Left lung (tissue), 10 donors: ENCODE measurements around the gene ROMO1. TPM values are rescaled to one million over a fixed set of nuclear protein-coding genes. Genes with fewer than 3 reads are reported as not detected.
A peak's percentile ranks its signal among the peaks of the same experiment; 100 is the strongest.

Experiments
- ATAC-seq: fragments of 200-7000 bp; cut with Tn5 transposase; one replicate; pipeline ENCODE4 v1.9.1; 2020; ENCODE audit warnings: moderate library complexity
- DNase-seq, 4 donors: peaks; one replicate each; pipeline ENCODE4 v3.0.0-alpha.2; 2013 to 2020
- H3K27ac ChIP-seq, 2 donors: fragments of 200-600 bp; sonication (generic) in 1 of 2; one replicate each; pipeline versions ENCODE4 v1.5.0 to v1.8.0; 2020 to 2021
- H3K27me3 ChIP-seq, 2 donors: fragments of 200-600 bp; sonication (generic) in 1 of 2; one replicate each; pipeline versions ENCODE4 v1.5.0 to v1.8.0; 2020 to 2021
- H3K36me3 ChIP-seq, 2 donors: fragments of 200-600 bp; sonication (generic) in 1 of 2; one replicate each; pipeline versions ENCODE4 v1.5.0 to v1.8.0; 2020 to 2021
- H3K4me1 ChIP-seq, 2 donors: fragments of 200-600 bp; one replicate each; pipeline ENCODE4 v1.8.0; 2021
- H3K4me3 ChIP-seq, 2 donors: fragments of 200-600 bp; sonication (generic) in 1 of 2; one replicate each; pipeline versions ENCODE4 v1.5.0 to v1.8.0; 2020 to 2021; ENCODE audit warnings: mild to moderate bottlenecking in 1 of 2
- H3K9me3 ChIP-seq, 2 donors: fragments of 200-600 bp; sonication (generic) in 1 of 2; one replicate each; pipeline versions ENCODE4 v1.5.0 to v1.8.0; 2020 to 2021
- intact Hi-C, 2 donors: fragments of 100-400 bp; cut with DNase I; formaldehyde crosslinking; loops; one replicate each; pipeline versions ENCODE4 v1.11.2 to v1.14.2; 2022
- polyA plus RNA-seq, 6 donors: library from polyadenylated mRNA; unstranded; fragments of 120-200 nt; gene quantifications; one replicate each; pipeline ENCODE4 v1.2.1, GENCODE V29; 2013; ENCODE audit not compliant: insufficient read length in 6 of 6
- total RNA-seq, 2 donors: library from RNA; stranded (reverse); fragmentation: NEBNext Ultra II Directional; extraction: Animal tissue kit (Norgen Biotek cat#: 25700); gene quantifications; one replicate each; pipeline ENCODE4 v1.2.1, GENCODE V29; 2021
- TF ChIP-seq, protein P1 (sequence below), 2 donors: fragments of 200-600 bp; sonication (generic) in 1 of 2; IDR thresholded peaks; one replicate each; pipeline versions ENCODE4 v1.5.0 to v1.8.0; 2021; ENCODE audit warnings: antibody characterized with exemption in 2 of 2
- donor health status: DM: no; HTN: yes; CAD: no.
- donor health status: DM: no; HTN: no; CAD: no.

Gene ROMO1
- total and polyA plus RNA-seq, 8 donors = 49.6 to 126 (median 76.3) TPM

DNA sequence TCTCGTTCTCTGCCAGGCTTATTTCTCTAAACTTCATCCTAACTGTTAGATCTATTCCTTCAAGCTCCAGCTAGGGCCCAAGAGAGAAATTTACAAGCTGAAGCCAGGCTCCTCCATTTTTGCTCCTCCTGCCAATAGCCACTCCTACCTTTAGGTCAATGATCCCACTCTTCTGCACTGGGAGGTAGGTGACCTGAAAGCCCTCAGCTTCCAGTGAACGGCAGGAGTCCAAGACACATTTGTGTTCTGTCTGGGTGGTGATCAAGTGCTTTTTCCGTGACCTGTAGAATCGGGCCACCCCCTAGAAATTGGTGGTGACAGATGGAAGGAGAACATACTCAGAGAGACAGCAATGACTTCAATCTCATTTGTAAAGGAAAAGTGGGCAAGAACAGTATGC lies 8.9 kb upstream of the ROMO1 start:
- H3K36me3 ChIP-seq = peaks cover 0 to 94% of the 10 kb centered on the region in 2 donors

DNA sequence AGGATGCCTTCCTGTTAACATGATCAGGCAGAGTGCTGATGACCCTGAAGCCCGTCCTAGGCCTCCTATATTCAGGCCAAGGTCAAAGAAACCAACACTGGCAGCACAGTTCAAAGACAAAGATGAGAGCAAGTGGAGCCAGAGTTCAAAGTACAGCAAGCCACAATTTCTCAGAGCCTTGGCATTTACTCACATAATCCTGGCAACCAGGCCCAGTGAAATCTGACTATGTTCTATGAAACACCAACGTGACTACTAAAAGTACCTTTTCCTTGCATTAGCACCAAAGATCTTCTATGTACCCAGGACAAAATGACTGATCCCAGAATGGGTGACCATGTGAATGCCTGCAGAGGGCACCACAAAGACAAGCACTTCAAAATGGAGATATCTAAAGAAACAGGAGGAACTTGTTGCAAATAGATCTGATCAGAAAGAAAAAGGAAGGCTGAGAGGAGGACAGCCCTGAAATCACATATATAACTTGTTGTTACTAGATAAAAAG lies 3.9 kb upstream of the ROMO1 start:
- H3K36me3 ChIP-seq = peaks cover 0 to 48% of the 10 kb centered on the region in 2 donors
- intact Hi-C loops = no loop called here
- ATAC-seq (no peak), DNase-seq (no peak)
- H3K9me3 ChIP-seq = no peaks in the 10 kb centered on the region
- no peaks in the 10 kb centered on the region for H3K27me3 ChIP-seq
- TF ChIP-seq, protein P1, sequence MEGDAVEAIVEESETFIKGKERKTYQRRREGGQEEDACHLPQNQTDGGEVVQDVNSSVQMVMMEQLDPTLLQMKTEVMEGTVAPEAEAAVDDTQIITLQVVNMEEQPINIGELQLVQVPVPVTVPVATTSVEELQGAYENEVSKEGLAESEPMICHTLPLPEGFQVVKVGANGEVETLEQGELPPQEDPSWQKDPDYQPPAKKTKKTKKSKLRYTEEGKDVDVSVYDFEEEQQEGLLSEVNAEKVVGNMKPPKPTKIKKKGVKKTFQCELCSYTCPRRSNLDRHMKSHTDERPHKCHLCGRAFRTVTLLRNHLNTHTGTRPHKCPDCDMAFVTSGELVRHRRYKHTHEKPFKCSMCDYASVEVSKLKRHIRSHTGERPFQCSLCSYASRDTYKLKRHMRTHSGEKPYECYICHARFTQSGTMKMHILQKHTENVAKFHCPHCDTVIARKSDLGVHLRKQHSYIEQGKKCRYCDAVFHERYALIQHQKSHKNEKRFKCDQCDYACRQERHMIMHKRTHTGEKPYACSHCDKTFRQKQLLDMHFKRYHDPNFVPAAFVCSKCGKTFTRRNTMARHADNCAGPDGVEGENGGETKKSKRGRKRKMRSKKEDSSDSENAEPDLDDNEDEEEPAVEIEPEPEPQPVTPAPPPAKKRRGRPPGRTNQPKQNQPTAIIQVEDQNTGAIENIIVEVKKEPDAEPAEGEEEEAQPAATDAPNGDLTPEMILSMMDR (IDR thresholded peaks at IDR 0.05) = no peak
- H3K27ac ChIP-seq = no peak overlapping the region
- peaks cover 10 to 22% of the 10 kb centered on the region in 2 donors for H3K4me1 ChIP-seq
- no peak overlapping the region for H3K4me3 ChIP-seq

More for the DNA sequence above, 8.9 kb upstream of the ROMO1 start:
- Histone ChIP-seq H3K9me3 (no peaks in the 10 kb centered on the region), H3K4me3 (no peak overlapping the region), H3K4me1 (no peaks in the 10 kb centered on the region), H3K27ac (no peak overlapping the region), H3K27me3 (no peaks in the 10 kb centered on the region)
- DNase-seq (no peak), ATAC-seq (no peak)
- intact Hi-C loops = no loop called here
- TF ChIP-seq, protein P1 (IDR thresholded peaks at IDR 0.05) = no peak

DNA sequence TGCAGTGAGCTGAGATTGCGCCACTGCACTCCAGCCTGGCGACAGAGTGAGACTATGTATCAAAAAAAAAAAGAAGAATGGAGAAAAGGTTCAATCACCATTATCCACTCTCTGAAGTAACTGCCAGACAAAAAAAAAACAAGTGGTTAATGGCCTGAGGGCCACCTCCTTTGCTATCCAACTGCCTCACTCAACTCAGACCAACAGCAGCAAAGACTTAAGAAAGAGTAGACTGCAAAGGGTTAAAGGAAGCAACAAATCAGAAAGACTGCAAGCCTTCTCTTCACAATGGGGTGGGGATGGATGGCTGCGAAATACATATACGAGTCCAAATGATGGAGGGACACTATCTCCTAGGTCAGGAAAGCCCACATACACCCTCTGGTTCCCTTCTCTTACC lies 3.2 kb upstream of the ROMO1 start:
- H3K9me3 ChIP-seq = no peaks in the 10 kb centered on the region
- H3K4me1 ChIP-seq = peaks cover 10 to 28% of the 10 kb centered on the region in 2 donors
- peaks cover 0 to 43% of the 10 kb centered on the region in 2 donors for H3K36me3 ChIP-seq
- TF ChIP-seq, protein P1 (IDR thresholded peaks at IDR 0.05) = no peak
- ATAC-seq (no peak), DNase-seq (no peak)
- intact Hi-C loops = no loop called here
- no peak overlapping the region for H3K27ac ChIP-seq
- H3K27me3 ChIP-seq = no peaks in the 10 kb centered on the region
- H3K4me3 ChIP-seq = no peak overlapping the region

DNA sequence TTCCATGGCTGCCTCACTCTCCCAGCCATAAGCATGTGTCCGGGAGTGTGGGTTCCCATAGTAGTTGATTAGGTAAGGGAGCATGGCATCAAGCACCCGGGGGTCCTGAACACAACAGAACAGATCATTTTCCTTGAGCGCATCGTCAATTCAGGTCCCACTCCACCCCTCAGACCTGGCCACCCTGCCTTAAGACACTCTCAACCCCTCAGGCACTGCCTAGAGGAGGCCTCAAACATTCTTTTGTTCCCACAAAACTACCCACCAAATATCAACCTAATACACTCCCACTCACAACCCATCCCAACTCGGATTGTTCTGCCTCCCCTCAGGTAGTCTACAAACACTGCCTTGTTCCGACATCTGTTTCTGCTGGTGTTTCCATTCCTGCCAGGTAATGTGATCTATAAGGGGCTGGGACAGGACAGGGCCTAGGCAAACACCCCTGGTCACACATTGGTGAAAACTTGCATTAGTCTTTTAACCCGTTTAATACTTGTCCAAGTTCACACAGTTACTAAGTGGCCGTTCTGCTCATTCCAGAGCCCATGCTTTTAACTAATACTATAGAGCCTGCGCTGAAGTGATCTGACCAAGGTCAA lies 1.4 kb upstream of the ROMO1 start:
- peaks cover 0 to 39% of the 10 kb centered on the region in 2 donors for H3K36me3 ChIP-seq
- no peaks in the 10 kb centered on the region for H3K27me3 ChIP-seq
- DNase-seq = no peak
- ATAC-seq = no peak
- H3K27ac ChIP-seq = no peak overlapping the region
- H3K9me3 ChIP-seq = no peaks in the 10 kb centered on the region
- peaks cover 10 to 32% of the 10 kb centered on the region in 2 donors for H3K4me1 ChIP-seq
- H3K4me3 ChIP-seq = peak overlapping the region in 1 of 2 donors; percentile 85
- intact Hi-C loops = no loop called here
- TF ChIP-seq, protein P1 (IDR thresholded peaks at IDR 0.05) = no peak

DNA sequence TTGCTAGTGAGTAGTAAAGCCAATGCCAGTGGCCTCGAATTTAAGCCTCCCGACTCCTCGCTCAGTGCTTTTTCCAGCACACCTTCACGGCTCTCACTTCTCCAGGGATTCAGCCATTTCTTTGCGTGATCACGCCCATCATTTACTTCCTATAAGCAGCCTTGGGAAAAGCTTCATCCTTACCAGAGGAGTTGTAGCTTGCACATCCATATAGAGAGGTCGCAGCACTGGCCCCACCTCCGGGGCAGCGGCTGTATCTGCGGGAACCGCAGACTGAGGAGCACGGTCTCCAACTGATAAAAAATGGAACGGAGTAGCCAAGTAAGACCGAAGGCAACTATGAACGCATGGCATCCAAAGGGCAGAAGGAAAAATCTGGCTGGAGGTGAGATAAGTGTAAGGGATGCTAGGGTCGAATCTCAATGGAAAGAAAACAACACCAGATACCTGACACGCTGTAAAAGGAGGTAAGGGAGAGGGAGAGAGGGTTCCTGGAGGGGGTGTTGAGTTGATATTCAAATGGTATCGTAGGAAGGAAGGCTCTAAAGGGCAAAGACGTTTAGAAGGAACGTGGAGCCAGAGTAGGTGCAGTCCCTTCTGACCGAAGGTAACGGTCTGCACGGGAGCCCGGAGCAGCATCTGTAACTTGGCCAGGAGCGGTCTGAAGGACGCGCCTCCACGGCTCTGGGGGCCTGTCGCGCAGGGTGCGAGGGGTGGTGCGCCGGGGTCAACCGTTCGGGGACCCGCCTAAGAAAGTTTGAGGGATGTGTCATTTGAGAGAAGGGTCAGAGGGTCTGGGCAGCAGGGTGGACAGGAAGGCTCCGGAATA lies 693 bp upstream of the ROMO1 start:
- Histone ChIP-seq H3K4me3 (peak overlapping the region; percentile 85 to 90), H3K27ac (peak overlapping the region; percentile 86 to 92), H3K9me3 (no peaks in the 10 kb centered on the region), H3K36me3 (peaks cover 0 to 40% of the 10 kb centered on the region in 2 donors), H3K4me1 (peaks cover 10 to 32% of the 10 kb centered on the region in 2 donors), H3K27me3 (no peaks in the 10 kb centered on the region)
- DNase-seq (peak in 1 of 4 donors; percentile 34), ATAC-seq (peak; percentile 52)
- intact Hi-C loops = no loop called here
- TF ChIP-seq, protein P1 (IDR thresholded peaks at IDR 0.05) = no peak
